HEK293 (cell line): ENCODE results near the gene NPTX1.
A peak's percentile ranks its signal among the peaks of the same experiment; 100 is the strongest.

Experiments
- CTCF ChIA-PET: fragments of 350-600 bp; formaldehyde crosslinking; extraction: SDS; loops from one replicate; lab custom pipeline; 2021; ENCODE audit warnings: antibody characterized with exemption; lab: Yijun Ruan, JAX
- POLR2A ChIA-PET: fragments of 300-600 bp; formaldehyde crosslinking; extraction: SDS; loops from one replicate; lab custom pipeline; 2020; ENCODE audit warnings: antibody characterized with exemption, inconsistent platforms; lab: Yijun Ruan, JAX
- H3K27ac ChIP-seq: fragments of 200-500 bp; sonication (Bioruptor generic); 2 replicates; pipeline ENCODE4 v1.5.1; 2014; ENCODE audit warnings: low read depth, low read length, control low read depth, inconsistent platforms; ENCODE audit errors: extremely low read depth
- H3K36me3 ChIP-seq, 2 experiments: fragments of 200-500 bp in 1 of 2; sonication (Bioruptor generic) in 1 of 2; 1 replicate in 1 of 2; 2 replicates in 1 of 2; pipeline ENCODE4 v1.5.1; 2014 to 2017; ENCODE audit warnings: inconsistent platforms in 2 of 2, low read length in 2 of 2; ENCODE audit not compliant: control insufficient read depth in 2 of 2, insufficient read depth in 1 of 2
- H3K4me1 ChIP-seq: fragments of 200-500 bp; sonication (Bioruptor generic); 2 replicates; pipeline ENCODE4 v1.5.1; 2014; ENCODE audit warnings: mild to moderate bottlenecking, low read length, inconsistent platforms; ENCODE audit not compliant: control insufficient read depth, insufficient read depth
- H3K4me3 ChIP-seq: 2 replicates; pipeline ENCODE4 v1.5.1; 2011; ENCODE audit warnings: low read depth, mild to moderate bottlenecking, control low read depth, low read length, moderate library complexity
- H3K9me3 ChIP-seq: fragments of 200-500 bp; sonication (Bioruptor generic); 2 replicates; pipeline ENCODE4 v1.5.1; 2014; ENCODE audit warnings: low read depth, low read length, inconsistent platforms; ENCODE audit not compliant: control insufficient read depth, insufficient read depth
- AEBP2 ChIP-seq: fragments of 450-650 bp; formaldehyde crosslinking; IDR thresholded peaks from 2 replicates; pipeline ENCODE4 v1.5.1; 2016; ENCODE audit warnings: missing biosample characterization, missing genetic modification characterization, borderline replicate concordance
- EGR2 ChIP-seq: fragments of 450-650 bp; formaldehyde crosslinking; IDR thresholded peaks from 2 replicates; pipeline ENCODE4 v1.5.1; 2016; ENCODE audit warnings: low read depth, missing biosample characterization, missing genetic modification characterization
- GLIS1 ChIP-seq: fragments of 450-650 bp; formaldehyde crosslinking; IDR thresholded peaks from 2 replicates; pipeline ENCODE4 v1.5.1; 2016; ENCODE audit warnings: missing biosample characterization, missing genetic modification characterization
- HOXC10 ChIP-seq: sonication (generic); formaldehyde crosslinking; IDR thresholded peaks from 2 replicates; pipeline ENCODE4 v1.8.1; 2023; ENCODE audit warnings: mild to moderate bottlenecking, missing genetic modification reagents
- SP7 ChIP-seq: fragments of 450-650 bp; formaldehyde crosslinking; IDR thresholded peaks from 2 replicates; pipeline ENCODE4 v1.5.1; 2016; ENCODE audit warnings: missing biosample characterization, missing genetic modification characterization
- ZBTB17 ChIP-seq: fragments of 450-650 bp; formaldehyde crosslinking; IDR thresholded peaks from 2 replicates; pipeline ENCODE4 v1.5.1; 2016; ENCODE audit warnings: missing biosample characterization, missing genetic modification characterization
- ZFHX2 ChIP-seq: fragments of 450-650 bp; formaldehyde crosslinking; conservative IDR thresholded peaks from 2 replicates; pipeline ENCODE4 v1.5.1; 2016; ENCODE audit warnings: missing biosample characterization, missing genetic modification characterization
- ZIC2 ChIP-seq: fragments of 450-650 bp; formaldehyde crosslinking; IDR thresholded peaks from 2 replicates; pipeline ENCODE4 v1.5.1; 2016; ENCODE audit warnings: missing biosample characterization, missing genetic modification characterization
- ZNF138 ChIP-seq: fragments of 450-650 bp; formaldehyde crosslinking; IDR thresholded peaks from 2 replicates; pipeline ENCODE4 v1.5.1; 2016; ENCODE audit warnings: missing biosample characterization, missing genetic modification characterization, borderline replicate concordance
- ZNF146 ChIP-seq: fragments of 450-650 bp; formaldehyde crosslinking; IDR thresholded peaks from 2 replicates; pipeline ENCODE4 v1.5.1; 2016; ENCODE audit warnings: missing biosample characterization, missing genetic modification characterization
- ZNF274 ChIP-seq, 2 experiments: fragments of 200-500 bp in 1 of 2; fragments of 450-650 bp in 1 of 2; sonication (Bioruptor generic) in 1 of 2; formaldehyde crosslinking in 1 of 2; IDR thresholded peaks; 2 replicates each; pipeline versions ENCODE4 v1.5.1 to v1.6.1; 2014 to 2016; ENCODE audit warnings: borderline replicate concordance in 1 of 2, inconsistent platforms in 1 of 2, low read length in 1 of 2, missing biosample characterization in 1 of 2, missing genetic modification characterization in 1 of 2
- ZNF549 ChIP-seq: fragments of 450-650 bp; IDR thresholded peaks from 2 replicates; pipeline ENCODE4 v1.5.1; 2018; ENCODE audit warnings: missing biosample characterization, missing genetic modification characterization, mild to moderate bottlenecking, inconsistent platforms, moderate library complexity
- ZNF560 ChIP-seq: fragments of 450-650 bp; formaldehyde crosslinking; IDR thresholded peaks from 2 replicates; pipeline ENCODE4 v1.5.1; 2017; ENCODE audit warnings: missing biosample characterization, missing genetic modification characterization, borderline replicate concordance
- ZNF600 ChIP-seq: fragments of 450-650 bp; formaldehyde crosslinking; IDR thresholded peaks from 2 replicates; pipeline ENCODE4 v1.5.1; 2016; ENCODE audit warnings: missing biosample characterization, missing genetic modification characterization
- ZNF624 ChIP-seq: fragments of 450-650 bp; formaldehyde crosslinking; IDR thresholded peaks from 2 replicates; pipeline ENCODE4 v1.5.1; 2017; ENCODE audit warnings: missing biosample characterization, missing genetic modification characterization
- ZNF707 ChIP-seq: fragments of 450-650 bp; formaldehyde crosslinking; IDR thresholded peaks from 2 replicates; pipeline ENCODE4 v1.5.1; 2016; ENCODE audit warnings: missing biosample characterization, missing genetic modification characterization
- TF ChIP-seq, protein P1 (sequence below): fragments of 450-650 bp; formaldehyde crosslinking; conservative IDR thresholded peaks from 2 replicates; pipeline ENCODE4 v1.5.1; 2016; ENCODE audit warnings: low read depth, missing biosample characterization, missing genetic modification characterization
- TF ChIP-seq, protein P2 (sequence below): fragments of 450-650 bp; formaldehyde crosslinking; IDR thresholded peaks from 2 replicates; pipeline ENCODE4 v1.5.1; 2016; ENCODE audit warnings: missing biosample characterization, missing genetic modification characterization
- TF ChIP-seq, protein P3 (sequence below): fragments of 450-650 bp; formaldehyde crosslinking; IDR thresholded peaks from 2 replicates; pipeline ENCODE4 v1.5.1; 2016; ENCODE audit warnings: missing biosample characterization, missing genetic modification characterization
- TF ChIP-seq, protein P4 (sequence below): fragments of 450-650 bp; formaldehyde crosslinking; IDR thresholded peaks from 2 replicates; pipeline ENCODE4 v1.5.1; 2016; ENCODE audit warnings: missing biosample characterization, missing genetic modification characterization
- TF ChIP-seq, protein P5 (sequence below): fragments of 450-650 bp; formaldehyde crosslinking; IDR thresholded peaks from 2 replicates; pipeline ENCODE4 v1.5.1; 2016; ENCODE audit warnings: missing biosample characterization, missing genetic modification characterization

NPTX1 gene

GRCh38 chr17:80443916-80444643 is 32.3 kb downstream of the NPTX1 start:
- Histone ChIP-seq H3K27ac (no peak overlapping the region), H3K4me1 (no peaks in the 10 kb centered on the region), H3K4me3 (no peak overlapping the region), H3K9me3 (no peaks in the 10 kb centered on the region), H3K36me3 (no peaks in the 10 kb centered on the region)
- ChIA-PET CTCF (interaction anchor here (0.5 to 0.6 kb wide), 2 partner anchors 16 to 133 kb away, joined by 3 to 7 read pairs; no protein-coding TSS in a partner anchor), POLR2A (no interaction called here)
- TF ChIP-seq, protein P1, sequence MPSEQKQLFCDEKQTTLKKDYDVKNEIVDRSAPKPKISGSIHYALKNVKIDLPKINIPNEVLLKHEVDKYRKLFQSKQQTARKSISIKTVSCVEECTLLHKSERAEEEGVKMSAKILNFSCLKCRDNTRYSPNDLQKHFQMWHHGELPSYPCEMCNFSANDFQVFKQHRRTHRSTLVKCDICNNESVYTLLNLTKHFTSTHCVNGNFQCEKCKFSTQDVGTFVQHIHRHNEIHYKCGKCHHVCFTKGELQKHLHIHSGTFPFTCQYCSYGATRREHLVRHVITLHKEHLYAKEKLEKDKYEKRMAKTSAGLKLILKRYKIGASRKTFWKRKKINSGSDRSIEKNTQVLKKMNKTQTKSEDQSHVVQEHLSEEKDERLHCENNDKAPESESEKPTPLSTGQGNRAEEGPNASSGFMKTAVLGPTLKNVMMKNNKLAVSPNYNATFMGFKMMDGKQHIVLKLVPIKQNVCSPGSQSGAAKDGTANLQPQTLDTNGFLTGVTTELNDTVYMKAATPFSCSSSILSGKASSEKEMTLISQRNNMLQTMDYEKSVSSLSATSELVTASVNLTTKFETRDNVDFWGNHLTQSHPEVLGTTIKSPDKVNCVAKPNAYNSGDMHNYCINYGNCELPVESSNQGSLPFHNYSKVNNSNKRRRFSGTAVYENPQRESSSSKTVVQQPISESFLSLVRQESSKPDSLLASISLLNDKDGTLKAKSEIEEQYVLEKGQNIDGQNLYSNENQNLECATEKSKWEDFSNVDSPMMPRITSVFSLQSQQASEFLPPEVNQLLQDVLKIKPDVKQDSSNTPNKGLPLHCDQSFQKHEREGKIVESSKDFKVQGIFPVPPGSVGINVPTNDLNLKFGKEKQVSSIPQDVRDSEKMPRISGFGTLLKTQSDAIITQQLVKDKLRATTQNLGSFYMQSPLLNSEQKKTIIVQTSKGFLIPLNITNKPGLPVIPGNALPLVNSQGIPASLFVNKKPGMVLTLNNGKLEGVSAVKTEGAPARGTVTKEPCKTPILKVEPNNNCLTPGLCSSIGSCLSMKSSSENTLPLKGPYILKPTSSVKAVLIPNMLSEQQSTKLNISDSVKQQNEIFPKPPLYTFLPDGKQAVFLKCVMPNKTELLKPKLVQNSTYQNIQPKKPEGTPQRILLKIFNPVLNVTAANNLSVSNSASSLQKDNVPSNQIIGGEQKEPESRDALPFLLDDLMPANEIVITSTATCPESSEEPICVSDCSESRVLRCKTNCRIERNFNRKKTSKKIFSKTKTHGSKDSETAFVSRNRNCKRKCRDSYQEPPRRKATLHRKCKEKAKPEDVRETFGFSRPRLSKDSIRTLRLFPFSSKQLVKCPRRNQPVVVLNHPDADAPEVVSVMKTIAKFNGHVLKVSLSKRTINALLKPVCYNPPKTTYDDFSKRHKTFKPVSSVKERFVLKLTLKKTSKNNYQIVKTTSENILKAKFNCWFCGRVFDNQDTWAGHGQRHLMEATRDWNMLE (tag by site-specific recombination) = no peak
- TF ChIP-seq ZNF146 (tag by site-specific recombination) (no peak), ZIC2 (tag by site-specific recombination) (peak; percentile 86), ZNF624 (tag by site-specific recombination) (no peak), ZNF600 (tag by site-specific recombination) (peak; percentile 31; the same call in 1 of the 2 replicates), EGR2 (peak; percentile 62), ZBTB17 (tag by site-specific recombination) (peak; percentile 62), GLIS1 (tag by site-specific recombination) (peak; percentile 82), AEBP2 (tag by site-specific recombination) (no peak), ZFHX2 (tag by site-specific recombination) (peak; percentile 87), ZNF138 (tag by site-specific recombination) (no peak)
- TF ChIP-seq, protein P2, sequence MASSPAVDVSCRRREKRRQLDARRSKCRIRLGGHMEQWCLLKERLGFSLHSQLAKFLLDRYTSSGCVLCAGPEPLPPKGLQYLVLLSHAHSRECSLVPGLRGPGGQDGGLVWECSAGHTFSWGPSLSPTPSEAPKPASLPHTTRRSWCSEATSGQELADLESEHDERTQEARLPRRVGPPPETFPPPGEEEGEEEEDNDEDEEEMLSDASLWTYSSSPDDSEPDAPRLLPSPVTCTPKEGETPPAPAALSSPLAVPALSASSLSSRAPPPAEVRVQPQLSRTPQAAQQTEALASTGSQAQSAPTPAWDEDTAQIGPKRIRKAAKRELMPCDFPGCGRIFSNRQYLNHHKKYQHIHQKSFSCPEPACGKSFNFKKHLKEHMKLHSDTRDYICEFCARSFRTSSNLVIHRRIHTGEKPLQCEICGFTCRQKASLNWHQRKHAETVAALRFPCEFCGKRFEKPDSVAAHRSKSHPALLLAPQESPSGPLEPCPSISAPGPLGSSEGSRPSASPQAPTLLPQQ (tag by site-specific recombination) = no peak
- TF ChIP-seq, protein P3, sequence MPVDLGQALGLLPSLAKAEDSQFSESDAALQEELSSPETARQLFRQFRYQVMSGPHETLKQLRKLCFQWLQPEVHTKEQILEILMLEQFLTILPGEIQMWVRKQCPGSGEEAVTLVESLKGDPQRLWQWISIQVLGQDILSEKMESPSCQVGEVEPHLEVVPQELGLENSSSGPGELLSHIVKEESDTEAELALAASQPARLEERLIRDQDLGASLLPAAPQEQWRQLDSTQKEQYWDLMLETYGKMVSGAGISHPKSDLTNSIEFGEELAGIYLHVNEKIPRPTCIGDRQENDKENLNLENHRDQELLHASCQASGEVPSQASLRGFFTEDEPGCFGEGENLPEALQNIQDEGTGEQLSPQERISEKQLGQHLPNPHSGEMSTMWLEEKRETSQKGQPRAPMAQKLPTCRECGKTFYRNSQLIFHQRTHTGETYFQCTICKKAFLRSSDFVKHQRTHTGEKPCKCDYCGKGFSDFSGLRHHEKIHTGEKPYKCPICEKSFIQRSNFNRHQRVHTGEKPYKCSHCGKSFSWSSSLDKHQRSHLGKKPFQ (tag by site-specific recombination) = no peak

DNA sequence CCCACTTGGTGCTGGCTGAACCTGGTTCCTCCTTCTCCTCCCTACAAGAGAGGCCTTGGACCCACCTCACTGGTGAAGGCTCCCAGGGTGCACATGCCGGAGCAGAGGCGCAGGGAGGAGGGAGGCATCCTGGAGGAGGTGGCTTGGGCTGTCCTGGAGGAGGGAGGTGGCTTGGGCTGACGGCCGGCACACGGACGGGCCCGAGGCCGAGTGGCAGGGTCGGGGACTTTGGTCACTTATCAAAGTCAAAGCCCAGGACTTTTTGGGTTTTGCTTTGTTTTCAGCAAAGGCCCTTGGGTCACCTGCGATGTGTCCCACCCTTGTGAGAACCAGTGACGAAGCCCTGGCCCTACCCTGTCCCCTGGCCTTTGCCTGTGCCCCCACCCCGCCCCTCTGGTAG is 32.9 kb downstream of the NPTX1 start:
- Histone ChIP-seq H3K9me3 (no peaks in the 10 kb centered on the region), H3K4me1 (no peaks in the 10 kb centered on the region), H3K4me3 (no peak overlapping the region), H3K27ac (no peak overlapping the region), H3K36me3 (no peaks in the 10 kb centered on the region)
- CTCF ChIA-PET = interaction anchor here (0.5 to 0.8 kb wide), 2 partner anchors 134 to 780 kb away, joined by 3 to 7 read pairs; no protein-coding TSS in a partner anchor
- POLR2A ChIA-PET = interaction anchor here (2.4 kb wide), 1 partner anchor 11 kb away, joined by 13 read pairs; no protein-coding TSS in a partner anchor
- TF ChIP-seq, protein P4, sequence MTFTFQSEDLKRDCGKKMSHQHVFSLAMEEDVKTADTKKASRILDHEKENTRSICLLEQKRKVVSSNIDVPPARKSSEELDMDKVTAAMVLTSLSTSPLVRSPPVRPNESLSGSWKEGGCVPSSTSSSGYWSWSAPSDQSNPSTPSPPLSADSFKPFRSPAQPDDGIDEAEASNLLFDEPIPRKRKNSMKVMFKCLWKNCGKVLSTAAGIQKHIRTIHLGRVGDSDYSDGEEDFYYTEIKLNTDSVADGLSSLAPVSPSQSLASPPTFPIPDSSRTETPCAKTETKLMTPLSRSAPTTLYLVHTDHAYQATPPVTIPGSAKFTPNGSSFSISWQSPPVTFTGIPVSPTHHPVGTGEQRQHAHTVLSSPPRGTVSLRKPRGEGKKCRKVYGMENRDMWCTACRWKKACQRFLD (tag by site-specific recombination) = no peak
- TF ChIP-seq ZNF549 (tag by site-specific recombination) = no peak
- TF ChIP-seq HOXC10 (CRISPR knock-in tag) = no peak
- TF ChIP-seq ZNF274 (IDR thresholded peaks at IDR 0.05; ENCODE audit: low read length) = no peak
- no peak for TF ChIP-seq ZNF274 (tag by site-specific recombination; IDR thresholded peaks at IDR 0.05; ENCODE audit: borderline replicate concordance)
- no peak for TF ChIP-seq SP7 (tag by site-specific recombination)
- TF ChIP-seq ZNF560 (tag by site-specific recombination) = no peak
- TF ChIP-seq ZNF707 (tag by site-specific recombination) = no peak
- TF ChIP-seq, protein P5, sequence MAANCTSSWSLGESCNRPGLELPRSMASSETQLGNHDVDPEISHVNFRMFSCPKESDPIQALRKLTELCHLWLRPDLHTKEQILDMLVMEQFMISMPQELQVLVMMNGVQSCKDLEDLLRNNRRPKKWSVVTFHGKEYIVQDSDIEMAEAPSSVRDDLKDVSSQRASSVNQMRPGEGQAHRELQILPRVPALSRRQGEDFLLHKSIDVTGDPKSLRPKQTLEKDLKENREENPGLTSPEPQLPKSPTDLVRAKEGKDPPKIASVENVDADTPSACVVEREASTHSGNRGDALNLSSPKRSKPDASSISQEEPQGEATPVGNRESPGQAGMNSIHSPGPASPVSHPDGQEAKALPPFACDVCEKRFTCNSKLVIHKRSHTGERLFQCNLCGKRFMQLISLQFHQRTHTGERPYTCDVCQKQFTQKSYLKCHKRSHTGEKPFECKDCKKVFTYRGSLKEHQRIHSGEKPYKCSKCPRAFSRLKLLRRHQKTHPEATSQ (tag by site-specific recombination) = no peak
